Measurements from ENCODE around the gene CUL2.
"Not testable (repeated sequence)": the region's sequence is repeated elsewhere in the genome, so short reads cannot be mapped to it uniquely, and the experiment has no call there.

Gene CUL2

GRCh38 chr10:34996843-34997242 lies 93.3 kb downstream of the CUL2 start:
- in situ Hi-C loops (cut with MboI; ENCODE audit: low pct_unique_long_range_greater_than_20kb, low sequenced_read_pairs, unreplicated experiment) = no loop called here
- no peak for TF ChIP-seq CTCF (IDR thresholded peaks at IDR 0.05; ENCODE audit: extremely low read depth, insufficient read depth, missing control alignments)
- no peak for DNase-seq (ENCODE audit: low spot score)

- no peak for DNase-seq (ENCODE audit: low spot score)
- in situ Hi-C loops (cut with MboI; ENCODE audit: low pct_unique_long_range_greater_than_20kb, low sequenced_read_pairs, unreplicated experiment) = no loop called here
- no peak for TF ChIP-seq CTCF (IDR thresholded peaks at IDR 0.05; ENCODE audit: extremely low read depth, insufficient read depth, missing control alignments)
Observed at GRCh38 chr10:34995925-34996324, 94.2 kb downstream of the CUL2 start.

DNA sequence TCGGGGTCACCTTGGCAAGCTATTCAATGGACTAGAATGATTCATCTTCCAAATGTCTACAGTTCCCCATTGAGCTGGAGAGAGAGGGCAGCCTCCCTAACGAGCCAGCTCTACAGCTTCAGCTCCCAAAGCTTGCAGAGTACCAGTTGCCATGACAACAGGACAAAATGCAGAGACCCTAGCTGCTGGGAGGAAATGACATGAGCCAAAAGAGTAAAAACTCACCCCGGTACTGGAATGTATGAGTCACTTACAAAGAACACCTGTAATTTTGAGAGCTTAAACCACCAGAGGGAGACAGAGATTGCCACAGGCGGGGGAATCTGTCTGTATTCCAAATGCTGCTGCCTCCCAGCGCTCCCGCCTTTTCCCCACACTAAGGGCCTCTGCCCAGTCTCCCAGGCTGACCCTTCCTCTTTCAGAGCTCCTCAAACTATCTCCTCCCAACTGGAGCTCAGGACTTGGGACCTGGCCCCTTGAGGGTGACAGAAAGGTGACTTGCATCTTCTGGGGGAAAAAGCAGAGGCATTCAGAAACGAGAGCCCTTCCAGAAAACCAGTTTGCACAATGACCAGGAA lies 95.5 kb downstream of the CUL2 start:
- in situ Hi-C loops (cut with MboI; ENCODE audit: low pct_unique_long_range_greater_than_20kb, low sequenced_read_pairs, unreplicated experiment) = no loop called here
- DNase-seq (ENCODE audit: low spot score) = peak; percentile 80
- TF ChIP-seq CTCF (IDR thresholded peaks at IDR 0.05; ENCODE audit: extremely low read depth, insufficient read depth, missing control alignments) = peak; percentile 62

DNA sequence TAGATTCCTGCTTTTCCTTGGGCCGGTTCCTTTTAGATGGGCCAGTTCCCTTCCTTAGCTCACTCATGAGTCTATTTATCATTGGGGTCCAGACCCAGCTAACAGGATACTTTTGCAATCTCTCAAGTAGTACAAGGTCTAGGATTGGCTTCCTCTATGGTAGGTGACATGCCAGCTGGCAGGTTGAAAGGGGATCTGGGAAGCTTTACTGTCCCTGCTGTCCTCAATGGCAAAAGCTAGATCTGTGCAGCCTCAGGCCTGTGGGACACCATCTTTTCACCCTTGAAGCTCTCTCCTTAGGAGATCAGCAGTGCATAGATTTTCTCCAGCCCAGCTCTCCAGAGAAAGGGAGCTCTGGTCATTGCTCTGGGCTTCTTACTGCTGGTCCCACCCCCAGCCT lies 96.4 kb downstream of the CUL2 start:
- no peak for TF ChIP-seq CTCF (IDR thresholded peaks at IDR 0.05; ENCODE audit: extremely low read depth, insufficient read depth, missing control alignments)
- in situ Hi-C loops (cut with MboI; ENCODE audit: low pct_unique_long_range_greater_than_20kb, low sequenced_read_pairs, unreplicated experiment) = no loop called here

DNA sequence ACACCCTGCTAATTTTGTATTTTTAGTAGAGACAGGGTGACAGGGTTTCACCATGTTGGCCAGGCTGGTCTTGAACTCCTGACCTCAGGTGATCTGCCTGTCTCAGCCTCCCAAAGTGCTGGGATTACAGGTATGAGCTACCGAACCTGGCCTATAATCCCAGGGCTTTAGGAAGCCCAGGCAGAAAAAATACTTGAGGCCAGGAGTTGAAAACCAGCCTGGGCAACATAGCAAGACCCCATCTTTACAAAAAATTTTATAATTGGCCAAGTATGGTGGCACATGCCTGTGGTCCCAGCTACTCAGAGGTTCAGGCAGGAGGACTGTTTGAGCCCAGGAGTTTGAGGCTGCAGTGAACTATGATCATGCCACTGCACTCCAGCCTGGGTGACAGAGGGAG lies 99.0 kb downstream of the CUL2 start:
- in situ Hi-C loops (cut with MboI; ENCODE audit: low pct_unique_long_range_greater_than_20kb, low sequenced_read_pairs, unreplicated experiment); DNase-seq (ENCODE audit: low spot score): not testable (repeated sequence)

More for the DNA sequence above, 96.4 kb downstream of the CUL2 start:
- DNase-seq (ENCODE audit: low spot score) = no peak

DNA sequence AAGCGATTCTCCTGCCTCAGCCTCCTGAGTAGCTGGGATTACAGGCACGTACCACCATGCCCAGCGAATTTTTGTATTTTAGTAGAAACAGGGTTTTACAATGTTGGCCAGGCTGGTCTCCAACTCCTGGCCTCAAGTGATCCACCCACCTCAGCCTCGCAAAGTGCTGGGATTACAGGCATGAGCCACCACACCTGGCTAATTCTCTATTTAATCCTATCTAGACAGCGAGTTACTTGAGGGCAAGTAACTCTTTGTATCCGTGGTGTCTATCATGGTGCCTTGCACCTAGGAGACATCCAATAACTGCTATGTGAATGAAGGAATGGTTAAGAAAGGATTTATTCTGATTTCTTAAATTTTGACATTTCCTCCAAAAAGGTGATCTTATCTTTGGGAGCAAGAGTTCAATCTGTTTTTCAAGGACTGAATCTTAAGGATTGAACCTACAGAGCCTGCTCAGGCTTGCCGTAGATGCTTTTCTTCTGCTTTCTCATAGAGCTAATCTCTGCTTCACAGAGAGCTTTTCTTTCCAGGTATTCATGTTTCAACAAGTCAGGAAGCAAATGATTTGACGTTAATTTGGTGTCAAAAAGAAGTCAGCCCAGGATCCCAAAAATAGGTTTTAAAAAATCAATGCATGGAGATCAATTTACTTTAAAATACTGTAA lies 101.6 kb downstream of the CUL2 start:
- in situ Hi-C loops (cut with MboI; ENCODE audit: low pct_unique_long_range_greater_than_20kb, low sequenced_read_pairs, unreplicated experiment) = no loop called here
- no peak for DNase-seq (ENCODE audit: low spot score)
- TF ChIP-seq CTCF (IDR thresholded peaks at IDR 0.05; ENCODE audit: extremely low read depth, insufficient read depth, missing control alignments) = no peak

DNA sequence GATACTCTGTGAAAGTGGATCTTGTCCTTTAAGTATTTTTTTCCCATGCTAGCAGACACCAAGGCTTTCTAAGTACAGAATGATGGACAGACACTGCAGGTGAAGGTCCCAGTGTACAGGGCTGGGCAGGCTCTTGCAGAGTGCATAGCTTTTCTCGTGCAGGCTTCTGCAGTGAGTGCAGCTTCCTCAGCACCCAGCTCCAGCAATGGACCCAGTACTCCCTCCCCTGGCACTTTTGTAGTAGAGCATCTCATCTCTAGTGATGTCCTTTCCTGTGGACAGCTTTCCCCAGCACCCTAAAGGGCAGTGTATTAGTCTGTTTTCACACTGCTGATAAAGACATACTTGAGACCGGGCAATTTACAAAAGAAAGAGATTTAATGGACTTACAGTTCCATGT lies 104.3 kb downstream of the CUL2 start:
- peak; percentile 8 for TF ChIP-seq CTCF (IDR thresholded peaks at IDR 0.05; ENCODE audit: extremely low read depth, insufficient read depth, missing control alignments)
- DNase-seq (ENCODE audit: low spot score) = no peak
- in situ Hi-C loops (cut with MboI; ENCODE audit: low pct_unique_long_range_greater_than_20kb, low sequenced_read_pairs, unreplicated experiment) = no loop called here

All from GM13977 (cell line).